OCI-LY7 (cell line): ENCODE measurements around the gene GALNT9. TPM values are rescaled to one million over a fixed set of nuclear protein-coding genes. Genes with fewer than 3 reads are reported as not detected.

ENCODE experiments used
- BruUV-seq: library from RNA; stranded (reverse); fragments of 400-500 nt; replicated peaks from 2 replicates; lab custom pipeline; 2021; lab: Mats Ljungman, UMichigan
- CTCF ChIA-PET: fragments of 300-600 bp; sonication (Branson Sonifier 250); formaldehyde crosslinking; loops from one replicate; lab custom pipeline; 2022; ENCODE audit warnings: antibody characterized with exemption; ENCODE audit not compliant: unreplicated experiment; lab: Charles Lee
- POLR2A ChIA-PET: fragments of 300-600 bp; sonication (Branson Sonifier 250); formaldehyde crosslinking; loops from one replicate; lab custom pipeline; 2022; ENCODE audit warnings: antibody characterized with exemption; lab: Charles Lee
- DNase-seq: peaks from one replicate; pipeline ENCODE4 v3.0.0-alpha.2; 2015; ENCODE audit warnings: low spot score
- H2AFZ ChIP-seq: fragments of 200-600 bp; sonication (generic), shearing (Covaris generic); 2 replicates; pipeline ENCODE4 v1.6.1; 2014; ENCODE audit warnings: mild to moderate bottlenecking, antibody characterized with exemption, low read length, moderate library complexity
- H3K27ac ChIP-seq: fragments of 200-600 bp; sonication (generic); 2 replicates; pipeline ENCODE4 v1.5.1; 2014; ENCODE audit warnings: mixed run types, low read depth, mild to moderate bottlenecking, moderate library complexity, low read length, inconsistent platforms; ENCODE audit not compliant: poor library complexity, severe bottlenecking
- H3K36me3 ChIP-seq: fragments of 200-600 bp; sonication (generic); 2 replicates; pipeline ENCODE4 v1.6.1; 2014; ENCODE audit warnings: mild to moderate bottlenecking, antibody characterized with exemption, low read length, moderate library complexity, mixed read lengths; ENCODE audit not compliant: insufficient read depth
- H3K4me1 ChIP-seq: fragments of 200-600 bp; sonication (generic); 2 replicates; pipeline ENCODE4 v1.5.1; 2014; ENCODE audit warnings: mild to moderate bottlenecking, low read length; ENCODE audit not compliant: insufficient read depth, poor library complexity, severe bottlenecking
- H3K4me2 ChIP-seq: fragments of 200-600 bp; sonication (generic); 2 replicates; pipeline ENCODE4 v1.6.1; 2014; ENCODE audit warnings: mild to moderate bottlenecking, low read length
- H3K4me3 ChIP-seq: fragments of 200-600 bp; sonication (generic); 2 replicates; pipeline ENCODE4 v1.5.1; 2014; ENCODE audit warnings: mild to moderate bottlenecking, low read depth, low read length; ENCODE audit not compliant: poor library complexity, severe bottlenecking
- H3K79me2 ChIP-seq: fragments of 200-600 bp; sonication (generic); 2 replicates; pipeline ENCODE4 v1.6.1; 2016; ENCODE audit warnings: low read depth, mild to moderate bottlenecking, low read length, moderate library complexity, mixed read lengths; ENCODE audit not compliant: insufficient read depth
- H3K9me2 ChIP-seq: fragments of 200-600 bp; sonication (generic); 2 replicates; pipeline ENCODE4 v1.6.1; 2016; ENCODE audit warnings: mild to moderate bottlenecking, low read length, mixed read lengths; ENCODE audit not compliant: insufficient read depth
- H3K9me3 ChIP-seq: fragments of 200-600 bp; sonication (generic); 2 replicates; pipeline ENCODE4 v1.6.1; 2014; ENCODE audit warnings: mild to moderate bottlenecking, mixed run types, low read length, mixed read lengths
- H4K20me1 ChIP-seq: fragments of 200-600 bp; sonication (generic); 2 replicates; pipeline ENCODE4 v1.6.1; 2014; ENCODE audit warnings: mild to moderate bottlenecking, antibody characterized with exemption, low read length, moderate library complexity, mixed read lengths; ENCODE audit not compliant: insufficient read depth
- CTCF ChIP-seq: fragments of 200-600 bp; sonication (generic); conservative IDR thresholded peaks from 2 replicates; pipeline ENCODE4 v1.5.1; 2014; ENCODE audit warnings: mild to moderate bottlenecking, antibody characterized with exemption, low read length, moderate library complexity, mixed read lengths
- EZH2phosphoT487 ChIP-seq: fragments of 200-600 bp; sonication (generic); IDR thresholded peaks from 2 replicates; pipeline ENCODE4 v1.6.1; 2018; ENCODE audit warnings: low read depth, borderline replicate concordance, mild to moderate bottlenecking, mixed run types, antibody characterized with exemption, low read length, moderate library complexity, mixed read lengths
- intact Hi-C: fragments of 100-400 bp; cut with micrococcal nuclease; formaldehyde crosslinking; loops from one replicate; pipeline ENCODE4 v1.10.0; 2022; ENCODE audit not compliant: unreplicated experiment
- total RNA-seq, 2 experiments: library from RNA; depleted of rRNA in 1 of 2; stranded (reverse); fragments of >200 nt in 1 of 2; shearing (Covaris generic) in 1 of 2; gene quantifications; 2 replicates each; pipeline ENCODE4 v1.2.3, GENCODE V29; 2014 to 2022

The GALNT9 gene
- total RNA-seq, 2 experiments from 2014 or later, result 0.28 TPM; not detected in 1

GRCh38 chr12:132338311-132338710 lies 8.9 kb upstream of the GALNT9 start:
- H3K36me3 ChIP-seq, result no peaks in the 10 kb centered on the region

GRCh38 chr12:132337557-132337956 lies 8.2 kb upstream of the GALNT9 start:
- no peaks in the 10 kb centered on the region for H3K36me3 ChIP-seq
- BruUV-seq, result no TSS peak
- DNase-seq, result no peak
- no peaks in the 10 kb centered on the region for H4K20me1 ChIP-seq
- intact Hi-C loops, result no loop called here
- no peak overlapping the region for H3K4me2 ChIP-seq
- H3K9me3 ChIP-seq, result no peaks in the 10 kb centered on the region
- TF ChIP-seq EZH2phosphoT487 (no peak), CTCF (no peak)
- ChIA-PET CTCF (no interaction called here), POLR2A (no interaction called here)
- H3K9me2 ChIP-seq, result no peaks in the 10 kb centered on the region
- H3K4me1 ChIP-seq, result no peaks in the 10 kb centered on the region
- H2AFZ ChIP-seq, result no peak overlapping the region
- no peaks in the 10 kb centered on the region for H3K79me2 ChIP-seq
- H3K4me3 ChIP-seq, result no peak overlapping the region
- H3K27ac ChIP-seq, result no peak overlapping the region

More at GRCh38 chr12:132338311-132338710, 8.9 kb upstream of the GALNT9 start:
- H3K9me2 ChIP-seq, result no peaks in the 10 kb centered on the region
- intact Hi-C loops, result no loop called here
- no peak overlapping the region for H3K4me3 ChIP-seq
- no TSS peak for BruUV-seq
- no peak for DNase-seq
- no peak overlapping the region for H3K4me2 ChIP-seq
- no peaks in the 10 kb centered on the region for H3K9me3 ChIP-seq
- H3K79me2 ChIP-seq, result no peaks in the 10 kb centered on the region
- no peak overlapping the region for H2AFZ ChIP-seq
- H3K27ac ChIP-seq, result no peak overlapping the region
- no peaks in the 10 kb centered on the region for H4K20me1 ChIP-seq
- no peaks in the 10 kb centered on the region for H3K4me1 ChIP-seq
- TF ChIP-seq EZH2phosphoT487, result no peak
- TF ChIP-seq CTCF, result no peak
- ChIA-PET CTCF (no interaction called here), POLR2A (no interaction called here)

GRCh38 chr12:132336451-132337413 lies 7.3 kb upstream of the GALNT9 start:
- no peak overlapping the region for H3K27ac ChIP-seq
- H3K36me3 ChIP-seq, result no peaks in the 10 kb centered on the region
- BruUV-seq, result no TSS peak
- CTCF ChIA-PET, result no interaction called here
- H4K20me1 ChIP-seq, result no peaks in the 10 kb centered on the region
- no peak for DNase-seq
- no peaks in the 10 kb centered on the region for H3K9me3 ChIP-seq
- H3K4me1 ChIP-seq, result no peaks in the 10 kb centered on the region
- no peak overlapping the region for H3K4me2 ChIP-seq
- no peaks in the 10 kb centered on the region for H3K9me2 ChIP-seq
- POLR2A ChIA-PET, result no interaction called here
- H2AFZ ChIP-seq, result no peak overlapping the region
- H3K4me3 ChIP-seq, result no peak overlapping the region
- TF ChIP-seq EZH2phosphoT487 (no peak), CTCF (no peak)
- H3K79me2 ChIP-seq, result no peaks in the 10 kb centered on the region
- intact Hi-C loops, result no loop called here
